NOMO-1 treated with DMSO at 0.1 percent for 48 hours (cell line): ENCODE measurements around the gene ZNF554.
A peak's percentile ranks its signal among the peaks of the same experiment; 100 is the strongest.

Source experiments
- DNase-seq: peaks from one replicate; lab custom pipeline; 2025; ENCODE audit not compliant: unreplicated experiment; lab: John Stamatoyannopoulos, UW

ZNF554 gene

GRCh38 chr19:2819540-2820111 lies at the start of gene ZNF554:
Gene ZNF554, plus strand, starts transcription at chr19:2819868. Its CDS starts 204 bp downstream, at chr19:2820072.
- peak; percentile 88 for DNase-seq

- DNase-seq = no peak
These were observed 49.3 kb upstream of the ZNF554 start for GRCh38 chr19:2770055-2771013.

GRCh38 chr19:2771786-2772674 lies 47.6 kb upstream of the ZNF554 start:
- no peak for DNase-seq

GRCh38 chr19:2774083-2774679 lies 45.5 kb upstream of the ZNF554 start:
- DNase-seq = no peak

- no peak for DNase-seq
These were observed 44.6 kb upstream of the ZNF554 start for GRCh38 chr19:2774953-2775555.

- no peak for DNase-seq
These were observed 43.9 kb upstream of the ZNF554 start for GRCh38 chr19:2775556-2776430.

GRCh38 chr19:2777952-2778683 lies 41.5 kb upstream of the ZNF554 start:
- DNase-seq = no peak

GRCh38 chr19:2779121-2779740 lies 40.4 kb upstream of the ZNF554 start:
- DNase-seq = no peak

GRCh38 chr19:2780284-2780683 lies 39.4 kb upstream of the ZNF554 start:
- DNase-seq = no peak

GRCh38 chr19:2782329-2782935 lies 37.2 kb upstream of the ZNF554 start:
- no peak for DNase-seq

- DNase-seq = peak; percentile 99
These were observed 36.5 kb upstream of the ZNF554 start, which contains the start of gene SGTA for GRCh38 chr19:2782936-2783780. Gene SGTA, minus strand, starts transcription at chr19:2783273. Its CDS starts 14,205 bp downstream, at chr19:2769068.

- DNase-seq = no peak
These were observed 35.9 kb upstream of the ZNF554 start for GRCh38 chr19:2783781-2784145.

- DNase-seq = peak; percentile 99
These were observed 34.2 kb upstream of the ZNF554 start, which contains the start of gene THOP1 for GRCh38 chr19:2785244-2785997. Gene THOP1, plus strand, starts transcription at chr19:2785503. Its CDS starts 160 bp downstream, at chr19:2785663.

- no peak for DNase-seq
These were observed 32.6 kb upstream of the ZNF554 start for GRCh38 chr19:2787115-2787514.

GRCh38 chr19:2788237-2788636 lies 31.4 kb upstream of the ZNF554 start:
- DNase-seq = no peak

GRCh38 chr19:2790194-2790556 lies 29.5 kb upstream of the ZNF554 start:
- no peak for DNase-seq
